HG03558 (cell line): ENCODE results near the gene GDF10.

Experiments used
- ATAC-seq: cut with Tn5 transposase; IDR thresholded peaks from one replicate; pipeline ENCODE4 v1.9.1; 2021; ENCODE audit warnings: moderate number of reproducible peaks; ENCODE audit not compliant: unreplicated experiment; ENCODE audit errors: extremely low read depth

Gene GDF10, protein sequence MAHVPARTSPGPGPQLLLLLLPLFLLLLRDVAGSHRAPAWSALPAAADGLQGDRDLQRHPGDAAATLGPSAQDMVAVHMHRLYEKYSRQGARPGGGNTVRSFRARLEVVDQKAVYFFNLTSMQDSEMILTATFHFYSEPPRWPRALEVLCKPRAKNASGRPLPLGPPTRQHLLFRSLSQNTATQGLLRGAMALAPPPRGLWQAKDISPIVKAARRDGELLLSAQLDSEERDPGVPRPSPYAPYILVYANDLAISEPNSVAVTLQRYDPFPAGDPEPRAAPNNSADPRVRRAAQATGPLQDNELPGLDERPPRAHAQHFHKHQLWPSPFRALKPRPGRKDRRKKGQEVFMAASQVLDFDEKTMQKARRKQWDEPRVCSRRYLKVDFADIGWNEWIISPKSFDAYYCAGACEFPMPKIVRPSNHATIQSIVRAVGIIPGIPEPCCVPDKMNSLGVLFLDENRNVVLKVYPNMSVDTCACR

GRCh38 chr10:47299611-47300428, at the start of gene GDF10:
Gene GDF10, plus strand, starts transcription at chr10:47300197. Its CDS starts 455 bp downstream, at chr10:47300652.
- no peak for ATAC-seq

- ATAC-seq, result no peak
Observed at GRCh38 chr10:47252093-47252780, 47.8 kb upstream of the GDF10 start.

- no peak for ATAC-seq
Observed at GRCh38 chr10:47253030-47253637, 46.9 kb upstream of the GDF10 start.

- ATAC-seq, result no peak
Observed at GRCh38 chr10:47253651-47254375, 46.2 kb upstream of the GDF10 start.

GRCh38 chr10:47254611-47255010, 45.4 kb upstream of the GDF10 start:
- no peak for ATAC-seq

DNA sequence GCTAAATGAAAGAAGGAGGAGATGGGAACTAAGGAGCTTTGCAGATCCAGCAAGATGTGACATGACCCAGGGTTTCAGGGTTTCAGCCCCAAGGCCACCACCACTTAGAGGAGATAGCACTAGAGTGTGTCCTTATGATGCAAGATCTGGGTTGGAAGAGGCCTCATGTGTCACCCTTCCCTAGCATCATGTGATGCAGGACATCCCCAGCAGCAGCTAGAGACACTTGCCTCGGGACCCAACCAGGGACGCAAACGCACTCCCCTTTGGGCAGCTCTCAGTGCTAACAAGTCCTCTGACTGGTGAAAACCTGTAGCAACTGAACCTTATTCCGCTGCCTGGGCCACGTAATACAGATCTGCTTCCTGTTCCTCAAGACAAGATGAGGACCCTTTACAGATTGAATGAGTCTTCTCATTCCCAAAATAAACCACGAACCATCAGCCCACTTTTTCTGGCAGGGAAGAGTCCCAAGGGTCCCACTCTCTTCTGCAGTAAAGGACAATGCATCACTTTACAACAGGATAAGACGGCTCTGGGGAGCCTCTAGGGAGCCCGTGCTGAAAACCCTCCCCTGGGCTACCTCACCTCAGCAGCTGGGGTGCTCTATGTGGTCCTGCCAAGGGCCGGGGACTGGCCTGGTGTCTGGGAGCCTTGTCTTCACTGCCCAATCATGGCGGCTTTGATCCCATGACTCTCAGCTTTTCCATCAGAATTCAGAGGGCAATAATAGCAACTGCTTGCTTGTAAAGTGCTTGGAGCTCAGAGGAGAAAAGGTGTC, 44.8 kb upstream of the GDF10 start:
- ATAC-seq, result no peak

DNA sequence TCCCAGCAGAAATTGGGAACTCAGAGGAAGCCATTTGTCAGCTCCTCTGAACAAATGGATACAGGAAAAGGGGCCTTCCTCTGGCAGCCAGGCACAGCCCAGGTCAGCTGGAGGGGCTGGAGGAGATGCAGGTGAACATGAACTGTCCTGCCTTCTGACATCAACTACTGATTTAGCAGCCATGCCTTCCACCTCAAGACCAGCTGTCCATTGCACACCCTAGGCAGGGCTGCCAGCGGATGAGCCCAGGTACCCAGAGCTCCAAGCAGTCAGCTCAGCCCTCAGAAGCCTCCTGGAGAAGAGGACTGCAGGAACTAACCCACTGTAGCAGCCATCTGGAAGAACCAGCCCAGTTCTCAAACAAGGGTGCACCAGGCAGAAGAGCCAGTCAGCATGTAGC, 44.1 kb upstream of the GDF10 start:
- no peak for ATAC-seq

GRCh38 chr10:47256751-47257336, 43.2 kb upstream of the GDF10 start:
- ATAC-seq, result no peak

GRCh38 chr10:47257396-47258120, 42.4 kb upstream of the GDF10 start:
- ATAC-seq, result no peak

DNA sequence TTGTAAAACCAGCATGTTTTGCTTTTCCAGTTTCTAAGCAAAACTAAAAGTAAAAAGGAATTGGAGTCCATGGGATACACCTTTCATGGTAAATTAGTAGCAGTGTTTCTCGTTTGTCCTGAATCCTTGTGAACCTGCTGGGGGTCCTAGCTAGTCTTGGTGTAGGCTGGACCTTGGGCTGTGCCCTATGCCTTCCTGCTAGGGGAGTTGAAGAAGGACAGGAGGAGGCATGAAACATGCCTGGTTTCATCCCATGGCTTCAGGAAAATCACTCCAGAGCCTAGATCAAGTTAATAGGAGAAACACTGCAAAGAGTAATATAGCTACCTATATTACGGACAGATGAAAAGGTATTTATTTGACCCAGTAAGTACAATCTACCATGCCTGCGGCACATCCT, 41.1 kb upstream of the GDF10 start:
- no peak for ATAC-seq

DNA sequence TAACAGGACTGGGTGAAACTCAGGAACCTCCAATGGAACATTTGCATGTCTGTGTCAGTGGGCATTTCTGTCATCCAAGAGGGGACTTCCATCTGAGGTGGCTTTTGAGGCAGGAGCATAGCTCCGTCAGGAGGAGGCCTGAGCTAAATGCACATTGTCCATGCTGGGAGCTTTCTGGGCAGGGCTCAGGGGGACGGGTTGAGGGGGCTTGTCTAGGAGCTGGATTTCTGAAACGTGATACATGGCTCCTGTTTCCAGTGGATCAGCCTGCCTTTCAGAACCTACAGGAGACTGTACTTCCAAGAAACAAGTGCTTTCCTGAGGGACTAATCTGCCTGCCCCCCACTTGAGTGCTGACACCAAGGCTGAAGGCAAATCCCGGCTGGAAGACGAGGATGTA, 40.5 kb upstream of the GDF10 start:
- no peak for ATAC-seq

GRCh38 chr10:47260505-47261111, 39.4 kb upstream of the GDF10 start:
- ATAC-seq, result no peak

- peak; percentile 90 for ATAC-seq
Observed at GRCh38 chr10:47261121-47261520, 38.9 kb upstream of the GDF10 start.

DNA sequence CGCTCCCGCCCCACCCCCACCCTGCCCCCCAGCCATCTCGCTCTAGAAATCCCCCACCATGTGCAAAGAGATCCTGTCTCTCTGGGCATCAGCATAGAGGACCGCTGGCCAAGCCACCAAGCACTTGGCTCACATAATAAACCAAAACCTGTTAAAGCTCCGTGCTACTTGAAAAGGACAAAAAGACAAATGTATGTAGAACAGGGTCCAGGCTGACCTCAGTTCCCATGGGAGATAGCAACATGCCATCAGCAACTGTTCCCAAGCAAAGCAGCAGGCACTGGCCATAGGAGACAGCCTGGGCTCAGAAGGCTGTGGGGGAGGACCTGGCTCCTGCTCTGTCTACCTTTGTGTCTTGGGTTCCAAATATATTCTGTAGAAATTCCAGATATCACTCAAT, 38.4 kb upstream of the GDF10 start:
- ATAC-seq, result no peak

- no peak for ATAC-seq
Observed at GRCh38 chr10:47262606-47263533, 37.1 kb upstream of the GDF10 start.

- no peak for ATAC-seq
Observed at GRCh38 chr10:47264797-47265281, 35.2 kb upstream of the GDF10 start.
